HG03139 (cell line): Measurements from ENCODE around the gene FAM200A.
"Not testable (repeated sequence)": the region's sequence is repeated elsewhere in the genome, so short reads cannot be mapped to it uniquely, and the experiment has no call there.

Experiments
- ATAC-seq: cut with Tn5 transposase; IDR thresholded peaks from one replicate; pipeline ENCODE4 v1.9.1; 2021; ENCODE audit not compliant: unreplicated experiment

FAM200A gene

DNA sequence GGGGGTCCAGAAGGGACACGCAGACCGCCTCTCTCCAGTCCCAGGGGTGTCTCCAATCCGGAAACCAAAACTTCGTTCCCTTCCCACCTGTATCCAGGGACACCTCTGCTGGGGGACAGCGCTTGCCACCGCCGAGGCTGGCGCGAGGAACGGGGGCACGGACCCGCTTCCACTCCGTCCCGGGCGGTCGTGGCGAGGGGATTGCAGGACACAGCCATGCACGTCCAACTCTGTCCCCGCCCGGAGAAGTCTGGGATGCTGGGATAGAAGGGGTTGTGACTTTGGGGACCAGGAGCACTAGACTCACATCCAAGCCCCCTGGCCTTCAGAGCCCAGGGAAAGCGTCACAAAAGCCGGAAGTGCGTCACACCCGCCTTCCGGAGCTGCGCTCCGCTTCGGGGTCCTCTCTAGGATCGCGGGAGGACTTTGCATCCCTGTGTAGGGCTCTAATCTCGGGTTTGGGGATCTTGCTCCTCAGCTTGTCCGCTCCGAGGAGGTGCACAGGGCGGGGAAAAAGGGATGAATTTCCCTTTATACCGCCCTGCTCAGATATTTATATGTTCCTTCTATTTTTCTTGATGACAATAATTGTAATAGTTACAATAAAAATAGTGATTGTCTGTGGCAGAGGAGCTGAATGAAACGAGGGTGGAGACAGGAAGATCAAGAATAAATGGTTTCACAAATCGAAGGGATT lies at the start of gene FAM200A:
TSS of gene FAM200A (minus strand) at position 348 of the 697 bp plus-strand sequence. CDS start 3,707 bp downstream, outside the sequence.
- peak; percentile 86 for ATAC-seq

DNA sequence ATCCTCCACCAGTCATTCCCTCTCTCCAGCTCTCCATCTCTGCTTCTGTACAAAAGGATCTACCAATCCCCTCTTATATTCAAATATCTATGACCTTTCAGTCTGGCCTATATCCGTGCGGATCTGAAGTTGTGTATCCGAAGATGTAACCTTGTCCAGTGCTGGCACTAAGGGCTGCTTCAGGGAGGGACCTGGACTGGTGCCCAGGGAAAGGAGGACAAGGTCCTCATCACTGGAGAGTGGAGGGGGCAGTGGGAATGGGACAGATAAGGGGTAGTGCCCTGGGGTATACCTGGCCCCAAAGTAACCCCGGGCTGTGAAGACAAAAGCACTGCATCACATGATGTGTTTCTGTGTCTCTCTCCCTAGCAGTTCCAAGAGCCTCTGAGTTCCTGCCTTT lies 47.9 kb upstream of the FAM200A start:
- ATAC-seq: no peak

DNA sequence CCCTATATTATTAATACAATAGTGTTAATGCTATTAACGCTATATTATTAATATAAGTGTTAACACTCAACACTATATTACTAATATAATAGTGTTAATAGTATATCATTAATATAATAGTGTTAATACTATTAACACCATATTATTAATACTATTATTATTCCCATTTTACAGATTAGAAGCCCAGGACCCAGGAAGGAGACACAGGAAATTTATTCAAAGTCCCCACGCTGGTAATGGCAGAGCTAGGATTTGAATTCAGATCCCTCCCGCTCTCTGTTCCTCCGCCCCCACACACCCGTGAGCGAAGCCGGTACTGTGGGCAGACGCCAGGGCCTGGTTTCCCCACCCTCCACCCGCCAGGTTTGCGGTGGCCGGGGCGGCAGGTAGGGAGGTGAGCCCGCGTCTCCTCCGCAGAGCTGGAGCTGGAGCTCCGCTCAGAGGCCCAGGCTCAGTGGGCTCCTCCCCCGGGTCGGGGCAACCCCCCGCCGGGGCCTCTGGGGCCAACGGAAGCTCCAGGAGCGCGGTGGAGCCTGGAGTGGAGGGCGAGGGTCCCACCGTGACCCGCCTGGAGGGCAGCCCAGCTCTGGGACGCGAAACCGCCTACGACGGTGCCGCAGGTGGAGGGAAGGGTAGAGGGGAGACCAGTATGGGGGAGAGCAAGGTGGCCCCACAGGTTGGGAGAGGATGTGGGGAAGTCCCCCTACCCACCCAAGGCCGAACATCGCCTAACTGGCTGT lies 46.0 kb upstream of the FAM200A start, which contains the start of gene TMEM225B:
TSS of gene TMEM225B (plus strand) at position 506 of the 740 bp plus-strand sequence. CDS start 6,122 bp downstream, outside the sequence.
- ATAC-seq: no peak

DNA sequence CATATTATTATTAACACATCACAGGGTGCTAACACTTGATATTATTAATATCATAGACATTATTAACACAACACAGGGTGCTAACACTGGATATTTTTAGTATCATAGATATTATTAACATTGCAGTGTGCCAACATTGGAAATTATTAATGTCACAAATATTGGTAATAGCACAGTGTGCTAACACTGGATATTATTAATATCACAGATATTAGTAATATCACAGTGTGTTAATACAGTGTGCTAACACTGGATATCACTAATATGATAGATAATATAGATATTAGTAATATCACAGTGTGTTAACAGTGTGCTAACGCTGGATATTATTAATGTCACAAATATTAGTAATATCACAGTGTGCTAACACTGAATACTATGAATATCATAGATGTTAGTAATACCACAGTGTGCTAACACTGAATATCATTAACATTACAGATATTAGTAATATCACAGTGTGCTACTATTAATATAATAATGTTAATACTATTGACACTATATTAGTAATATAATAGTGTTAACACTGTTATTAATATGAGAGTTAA lies 44.6 kb upstream of the FAM200A start:
- no peak for ATAC-seq

DNA sequence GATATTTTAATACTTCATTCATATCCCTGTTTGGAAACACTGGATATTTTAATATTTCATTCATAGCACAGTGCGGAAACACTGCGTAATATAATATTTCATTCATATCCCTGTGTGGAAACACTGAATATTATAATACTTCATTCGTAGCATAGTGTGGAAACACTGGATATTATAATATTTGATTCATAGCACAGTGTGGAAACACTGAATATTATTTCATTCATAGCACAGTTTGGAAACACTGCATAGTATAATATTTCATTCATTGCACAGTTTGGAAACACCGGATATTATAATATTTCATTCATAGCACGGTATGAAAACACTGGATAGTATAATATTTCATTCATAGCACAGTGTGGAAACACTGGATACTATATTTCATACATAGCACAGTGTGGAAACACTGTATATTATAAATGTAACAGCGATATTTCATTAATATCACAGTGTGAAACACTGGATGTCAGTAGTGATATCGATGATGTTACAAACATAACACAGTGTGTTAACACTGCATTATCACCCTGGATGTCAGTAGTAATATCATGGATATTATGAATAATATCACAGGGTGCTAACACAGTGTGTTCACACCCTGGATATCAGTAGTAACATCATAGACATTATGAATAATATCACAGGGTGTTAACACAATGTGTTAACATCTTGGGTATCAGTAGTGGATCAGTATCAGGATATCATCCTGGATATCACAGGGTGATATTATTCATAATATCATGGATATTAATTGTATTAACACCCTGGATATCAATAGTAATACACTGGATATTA lies 43.2 kb upstream of the FAM200A start:
- no peak for ATAC-seq

DNA sequence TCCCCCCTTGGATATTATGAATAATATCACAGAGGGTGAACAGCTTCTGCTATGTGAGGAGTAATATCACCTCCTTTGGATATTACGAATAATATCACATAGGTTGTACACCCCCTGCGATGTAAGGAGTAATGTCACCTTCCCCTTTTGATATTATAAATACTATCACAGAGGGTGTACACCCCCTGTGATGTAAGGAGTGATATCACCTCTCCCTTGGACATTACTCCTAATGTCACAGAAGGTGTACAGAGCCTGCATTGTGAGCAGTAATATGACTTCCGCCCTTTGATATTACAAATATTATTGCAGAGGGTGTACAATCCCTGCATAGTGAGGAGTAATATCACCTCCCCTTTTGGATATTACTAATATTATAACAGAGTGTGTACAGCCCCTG lies 37.0 kb upstream of the FAM200A start:
- no peak for ATAC-seq

DNA sequence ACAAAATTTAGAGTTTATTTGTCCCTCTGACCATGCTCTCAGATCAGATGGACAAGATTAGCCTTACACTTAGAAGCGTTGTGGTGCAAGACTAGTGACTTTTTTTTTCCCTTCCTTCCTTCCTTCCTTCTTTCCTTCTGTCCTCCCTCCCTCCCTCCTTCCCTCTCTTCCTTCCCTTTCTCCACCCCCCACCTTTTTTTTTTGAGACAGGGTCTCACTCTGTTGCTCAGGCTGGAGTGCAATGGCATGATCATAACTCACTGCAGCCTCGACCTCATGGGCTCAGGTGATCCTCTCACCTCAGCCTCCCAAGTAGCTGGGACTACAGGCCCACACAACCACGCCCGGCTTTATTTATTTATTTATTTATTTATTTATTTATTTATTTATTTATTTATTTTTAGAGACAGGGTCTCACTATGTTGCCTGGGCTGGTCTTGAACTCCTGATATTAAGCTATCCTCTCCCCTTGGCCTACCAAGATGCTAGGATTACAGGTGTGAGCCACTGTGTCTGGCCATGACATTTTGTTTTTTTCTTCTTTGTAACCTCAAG lies 28.9 kb upstream of the FAM200A start:
- not testable (repeated sequence) for ATAC-seq

GRCh38 chr7:99579956-99580777 lies 28.3 kb upstream of the FAM200A start:
- ATAC-seq: no peak

DNA sequence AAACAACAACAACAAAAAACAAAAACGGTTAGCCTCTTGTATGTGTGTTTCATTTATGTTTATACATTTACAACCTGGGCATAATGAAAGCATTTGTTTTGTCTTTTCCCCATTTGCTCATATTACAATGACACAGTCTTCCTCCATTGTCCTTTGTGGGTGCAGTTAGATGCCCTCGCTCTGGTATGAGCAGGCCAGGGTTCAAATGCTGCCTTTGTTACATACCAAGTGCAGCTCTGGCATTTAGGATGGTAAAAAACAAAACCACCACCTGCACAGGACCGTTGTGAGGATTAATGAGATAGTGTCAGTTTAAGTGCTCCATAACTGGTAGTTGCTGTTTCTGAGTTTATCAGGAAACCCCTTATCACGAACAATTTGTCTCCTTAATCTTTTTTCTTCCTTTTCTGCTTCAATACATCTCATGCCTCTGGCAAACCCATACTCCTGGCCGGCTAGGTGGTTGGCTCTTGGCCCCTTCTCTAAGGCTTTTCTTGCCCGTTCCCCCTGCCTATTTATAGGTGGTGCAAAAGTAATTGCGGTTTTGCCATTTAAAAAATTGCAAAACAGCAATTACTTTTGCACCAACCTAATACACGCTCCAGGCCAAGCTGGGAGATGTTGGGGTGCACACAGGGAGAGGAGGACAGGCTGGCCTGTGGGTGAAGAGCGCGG lies 27.5 kb upstream of the FAM200A start:
- ATAC-seq: no peak

DNA sequence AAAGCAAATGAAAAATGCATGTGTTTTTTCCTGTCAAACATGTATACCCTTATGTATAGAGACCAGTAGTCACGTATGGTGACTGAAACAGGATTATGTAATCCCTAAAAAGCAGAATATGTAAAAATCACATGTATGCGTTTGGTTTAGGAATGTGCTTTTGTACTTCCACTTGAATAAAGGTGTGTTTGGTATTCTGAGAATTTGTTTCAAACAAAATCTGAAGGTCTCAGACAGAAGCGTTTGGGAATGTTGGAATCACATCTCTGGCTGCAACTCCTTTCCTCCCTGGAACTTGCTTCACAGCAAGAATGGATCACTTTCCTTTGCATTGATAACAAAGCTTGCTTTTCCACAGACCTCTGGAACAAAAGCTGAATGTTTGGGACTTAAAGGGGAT lies 24.3 kb upstream of the FAM200A start:
- no peak for ATAC-seq

GRCh38 chr7:99573257-99573656 lies 21.3 kb upstream of the FAM200A start:
- ATAC-seq: no peak

GRCh38 chr7:99571768-99572167 lies 19.9 kb upstream of the FAM200A start:
- ATAC-seq: no peak

DNA sequence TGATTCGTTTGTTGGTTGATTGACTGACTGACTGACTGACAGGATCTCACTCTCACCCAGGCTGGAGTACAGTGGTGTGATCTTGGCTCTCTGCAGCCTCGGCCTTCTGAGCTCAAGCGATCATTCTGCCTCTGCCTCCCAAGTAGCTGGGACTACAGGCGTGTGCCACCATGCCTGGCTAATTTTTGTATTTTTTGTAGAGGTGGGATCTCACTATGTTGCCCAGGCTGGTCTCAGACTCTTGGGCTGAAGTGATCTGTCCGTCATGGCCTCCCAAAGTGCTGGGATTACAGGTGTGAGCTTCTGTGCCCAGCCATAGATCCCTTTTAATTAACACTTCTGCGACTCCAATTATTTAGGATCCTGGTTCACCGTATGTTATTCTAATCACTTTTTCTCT lies 16.9 kb upstream of the FAM200A start:
- not testable (repeated sequence) for ATAC-seq

GRCh38 chr7:99563650-99564049 lies 11.7 kb upstream of the FAM200A start:
- no peak for ATAC-seq

GRCh38 chr7:99562832-99563231 lies 10.9 kb upstream of the FAM200A start:
- ATAC-seq: no peak

- ATAC-seq: no peak
Observed at GRCh38 chr7:99562114-99562784, 10.3 kb upstream of the FAM200A start.

DNA sequence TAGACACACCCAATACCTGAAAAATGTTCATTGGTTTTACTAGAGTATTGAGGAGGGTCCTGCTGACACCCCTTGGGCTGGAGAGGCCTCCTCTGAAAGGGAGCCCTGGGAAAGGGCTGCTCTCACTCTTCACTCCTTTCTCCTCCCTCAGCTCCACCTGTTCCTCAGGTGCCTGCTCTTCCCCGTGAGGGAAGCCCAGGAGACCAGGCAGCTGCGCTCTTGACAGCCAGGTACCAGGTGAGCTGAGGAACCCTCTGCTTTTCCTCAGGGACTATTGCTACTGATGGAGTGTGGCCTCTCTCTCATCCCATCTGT lies 9.8 kb upstream of the FAM200A start:
- ATAC-seq: no peak

GRCh38 chr7:99560834-99561736 lies 9.2 kb upstream of the FAM200A start:
- ATAC-seq: no peak
